ENCODE data around the gene TRIM7. TPM values are rescaled to one million over a fixed set of nuclear protein-coding genes. Genes with fewer than 3 reads are reported as not detected.

Gene TRIM7
- total RNA-seq, 2 experiments from 2014 or later: 3.4 to 3.8 TPM

DNA sequence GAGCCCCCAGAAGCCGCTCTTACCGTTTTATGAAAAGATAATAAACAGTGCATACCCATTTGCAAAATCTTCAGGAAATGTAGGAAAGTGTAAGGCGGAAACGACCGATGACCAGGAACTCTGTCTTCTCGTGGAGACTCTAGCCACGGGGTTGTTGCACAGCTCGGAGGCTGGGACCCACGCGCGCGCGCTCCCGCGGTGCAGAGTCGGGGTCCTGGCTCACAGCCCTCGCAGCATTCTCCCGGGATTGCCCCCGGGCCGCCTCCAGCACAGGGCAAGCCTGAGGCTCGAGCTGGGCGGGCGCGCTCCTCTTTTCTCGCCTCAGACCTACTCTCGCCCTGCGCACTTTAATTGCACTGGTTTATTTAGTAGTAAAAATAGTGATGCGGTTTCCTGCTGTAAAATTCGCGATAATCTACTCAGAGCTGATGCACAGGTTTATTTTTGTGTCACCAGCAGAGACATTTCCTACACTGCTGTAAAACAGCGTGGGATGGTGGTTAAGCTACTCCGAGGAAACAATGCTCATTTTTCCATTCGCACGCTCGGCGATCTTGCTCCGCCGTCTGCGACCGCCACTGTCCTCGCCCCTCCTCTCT is 15.5 kb downstream of the TRIM7 start:
- H3K9me3 ChIP-seq (ENCODE audit: control insufficient read depth in 1 of 2, insufficient read depth in 1 of 2, low read length in 2 of 2): peaks cover 0 to 15% of the 10 kb centered on the region in 2 experiments
- Mint-ChIP-seq H3K36me3 (ENCODE audit: low read depth) (peaks cover 61% of the 10 kb centered on the region), H3K27me3 (peaks cover 35% of the 10 kb centered on the region), H3K9me3 (peaks cover 4% of the 10 kb centered on the region), H3K4me3 (peak overlapping the region; percentile 99), H3K4me1 (ENCODE audit: low read depth) (peaks cover 63% of the 10 kb centered on the region), H3K27ac (peak overlapping the region; percentile 99)
- TF ChIP-seq, protein P1, sequence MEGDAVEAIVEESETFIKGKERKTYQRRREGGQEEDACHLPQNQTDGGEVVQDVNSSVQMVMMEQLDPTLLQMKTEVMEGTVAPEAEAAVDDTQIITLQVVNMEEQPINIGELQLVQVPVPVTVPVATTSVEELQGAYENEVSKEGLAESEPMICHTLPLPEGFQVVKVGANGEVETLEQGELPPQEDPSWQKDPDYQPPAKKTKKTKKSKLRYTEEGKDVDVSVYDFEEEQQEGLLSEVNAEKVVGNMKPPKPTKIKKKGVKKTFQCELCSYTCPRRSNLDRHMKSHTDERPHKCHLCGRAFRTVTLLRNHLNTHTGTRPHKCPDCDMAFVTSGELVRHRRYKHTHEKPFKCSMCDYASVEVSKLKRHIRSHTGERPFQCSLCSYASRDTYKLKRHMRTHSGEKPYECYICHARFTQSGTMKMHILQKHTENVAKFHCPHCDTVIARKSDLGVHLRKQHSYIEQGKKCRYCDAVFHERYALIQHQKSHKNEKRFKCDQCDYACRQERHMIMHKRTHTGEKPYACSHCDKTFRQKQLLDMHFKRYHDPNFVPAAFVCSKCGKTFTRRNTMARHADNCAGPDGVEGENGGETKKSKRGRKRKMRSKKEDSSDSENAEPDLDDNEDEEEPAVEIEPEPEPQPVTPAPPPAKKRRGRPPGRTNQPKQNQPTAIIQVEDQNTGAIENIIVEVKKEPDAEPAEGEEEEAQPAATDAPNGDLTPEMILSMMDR (IDR thresholded peaks at IDR 0.05): no peak
- ChIA-PET CTCF (interaction anchor here (1.1 to 2.1 kb wide), 3 partner anchors 15 to 33 kb away, joined by 3 to 12 read pairs (median 3); no protein-coding TSS in a partner anchor), POLR2A (interaction anchor here (1.0 to 8.3 kb wide), 17 partner anchors 9 to 386 kb away, joined by 3 to 292 read pairs (median 8); partner anchors contain the start of genes RACK1, TRIM41, TRIM52 and TRIM7)
- ATAC-seq (ENCODE audit: poor library complexity) (peak; percentile 45), DNase-seq (peak in 11 of 14 experiments; percentile 23 to 85 (median 44))
- peaks cover 57% of the 10 kb centered on the region for H3K4me1 ChIP-seq (ENCODE audit: insufficient read depth, low read length)
- H3K27ac ChIP-seq (ENCODE audit: low read depth in 1 of 2, low read length in 2 of 2): peak overlapping the region; percentile 57 to 62
- intact Hi-C loops (cut with DNase I, micrococcal nuclease): loop anchor here (1.0 to 2.0 kb wide), 3 partner anchors 16 to 72 kb away; partner anchors contain the start of gene TRIM52 (in 1 of the 2)
- no peaks in the 10 kb centered on the region for H3K36me3 ChIP-seq (ENCODE audit: insufficient read depth, low read length)
- peak overlapping the region; percentile 89 for H3K4me3 ChIP-seq (ENCODE audit: low read length)
- H3K27me3 ChIP-seq (ENCODE audit: control insufficient read depth in 1 of 2, insufficient read depth in 2 of 2, low read length in 2 of 2): no peaks in the 10 kb centered on the region

DNA sequence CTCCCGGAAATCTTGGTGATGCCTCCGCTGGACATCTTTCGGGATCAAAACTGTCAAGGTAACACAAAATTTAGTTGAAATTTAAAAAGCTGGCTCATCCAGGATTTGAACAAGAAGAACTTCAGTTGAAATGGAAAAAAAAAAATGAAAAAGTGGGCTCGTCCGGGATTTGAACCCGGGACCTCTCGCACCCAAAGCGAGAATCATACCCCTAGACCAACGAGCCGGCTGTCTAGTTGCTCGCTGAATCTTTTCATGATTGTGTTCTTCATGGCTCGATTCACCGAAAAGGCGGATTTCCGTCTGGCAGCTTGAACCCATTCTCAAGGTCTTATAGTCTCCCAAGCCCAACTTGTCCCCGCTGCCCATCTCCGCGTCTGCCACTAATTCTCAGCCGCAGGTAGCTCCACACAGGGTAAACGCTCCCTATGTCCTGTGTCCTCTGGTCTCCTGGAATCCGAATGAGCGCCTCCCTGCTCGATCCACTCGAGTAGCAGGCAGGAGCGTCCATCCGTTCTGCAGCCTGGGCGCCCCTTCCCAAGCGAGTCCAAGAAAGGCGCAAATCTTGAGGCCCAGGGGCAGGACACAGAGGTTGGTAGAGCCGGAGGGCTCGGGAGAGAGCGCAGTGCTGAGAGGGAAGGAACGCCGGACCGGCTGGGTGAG is 16.2 kb downstream of the TRIM7 start:
- ChIA-PET POLR2A (interaction anchor here (0.5 to 8.3 kb wide), 19 partner anchors 10 to 404 kb away, joined by 3 to 292 read pairs (median 5); partner anchors contain the start of genes RACK1, TRIM41, TRIM52 and TRIM7), CTCF (interaction anchor here (1.6 to 2.1 kb wide), 2 partner anchors 15 to 24 kb away, joined by 3 to 12 read pairs; no protein-coding TSS in a partner anchor)
- Mint-ChIP-seq H3K4me3 (peak overlapping the region; percentile 99), H3K36me3 (ENCODE audit: low read depth) (peaks cover 65% of the 10 kb centered on the region), H3K9me3 (peaks cover 4% of the 10 kb centered on the region), H3K4me1 (ENCODE audit: low read depth) (peaks cover 69% of the 10 kb centered on the region), H3K27ac (peak overlapping the region; percentile 99), H3K27me3 (peaks cover 35% of the 10 kb centered on the region)
- Histone ChIP-seq H3K4me1 (ENCODE audit: insufficient read depth, low read length) (peaks cover 63% of the 10 kb centered on the region), H3K27me3 (ENCODE audit: control insufficient read depth in 1 of 2, insufficient read depth in 2 of 2, low read length in 2 of 2) (no peaks in the 10 kb centered on the region), H3K36me3 (ENCODE audit: insufficient read depth, low read length) (no peaks in the 10 kb centered on the region), H3K27ac (ENCODE audit: low read depth in 1 of 2, low read length in 2 of 2) (peak overlapping the region; percentile 57 to 62), H3K9me3 (ENCODE audit: control insufficient read depth in 1 of 2, insufficient read depth in 1 of 2, low read length in 2 of 2) (peaks cover 0 to 15% of the 10 kb centered on the region in 2 experiments), H3K4me3 (ENCODE audit: low read length) (peak overlapping the region; percentile 89)
- TF ChIP-seq, protein P1 (IDR thresholded peaks at IDR 0.05): no peak
- ATAC-seq (ENCODE audit: poor library complexity): peak; percentile 1
- intact Hi-C loops (cut with DNase I, micrococcal nuclease): loop anchor here (1.0 to 2.0 kb wide), 3 partner anchors 16 to 72 kb away; partner anchors contain the start of gene TRIM52 (in 1 of the 2)
- peak; percentile 53 to 91 (median 76) for DNase-seq

DNA sequence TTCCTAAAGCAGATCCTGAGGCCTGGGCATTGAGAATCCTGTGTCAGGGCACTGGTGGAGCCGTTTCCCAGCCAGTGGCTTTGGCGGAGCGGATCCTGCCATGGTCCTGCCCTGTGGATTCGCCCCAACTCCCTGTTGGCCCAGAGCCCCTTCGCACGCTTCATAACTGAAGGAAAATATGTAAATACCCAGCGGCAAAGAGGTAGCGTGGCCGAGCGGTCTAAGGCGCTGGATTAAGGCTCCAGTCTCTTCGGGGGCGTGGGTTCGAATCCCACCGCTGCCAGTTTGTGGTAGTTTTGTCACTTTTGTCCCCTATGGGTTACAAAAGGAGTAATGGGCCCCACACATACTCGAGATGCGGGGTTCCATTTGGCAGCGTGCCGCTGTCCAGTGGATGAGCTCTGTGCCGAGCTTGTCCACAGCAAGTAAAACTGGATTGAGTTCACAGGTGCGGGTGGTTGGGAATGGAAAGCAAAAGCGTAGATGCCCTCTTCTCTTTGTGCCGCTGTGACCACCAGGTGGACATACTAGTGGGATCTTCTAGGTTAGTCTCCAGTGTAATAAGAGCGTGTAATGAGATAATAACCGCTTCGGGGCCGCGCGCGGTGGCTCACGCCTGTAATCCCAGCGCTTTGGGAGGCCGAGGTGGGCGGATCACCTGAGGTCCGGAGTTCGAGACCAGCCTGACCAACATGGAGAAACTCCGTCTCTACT is 17.3 kb downstream of the TRIM7 start:
- DNase-seq: peak in 10 of 14 experiments; percentile 17 to 69 (median 46)
- H3K27ac Mint-ChIP-seq: peak overlapping the region; percentile 99
- H3K4me3 Mint-ChIP-seq: peak overlapping the region; percentile 99
- H3K27me3 Mint-ChIP-seq: peaks cover 35% of the 10 kb centered on the region
- ATAC-seq (ENCODE audit: poor library complexity): no peak
- H3K4me1 Mint-ChIP-seq (ENCODE audit: low read depth): peaks cover 70% of the 10 kb centered on the region
- H3K9me3 ChIP-seq (ENCODE audit: control insufficient read depth in 1 of 2, insufficient read depth in 1 of 2, low read length in 2 of 2): peaks cover 0 to 15% of the 10 kb centered on the region in 2 experiments
- ChIA-PET CTCF (interaction anchor here (2.1 kb wide), 1 partner anchor 22 kb away, joined by 12 read pairs; no protein-coding TSS in a partner anchor), POLR2A (interaction anchor here (1.0 to 8.3 kb wide), 9 partner anchors 14 to 403 kb away, joined by 4 to 292 read pairs (median 61); partner anchors contain the start of genes TRIM41, TRIM52 and TRIM7)
- H3K36me3 ChIP-seq (ENCODE audit: insufficient read depth, low read length): no peaks in the 10 kb centered on the region
- TF ChIP-seq, protein P1 (IDR thresholded peaks at IDR 0.05): no peak
- H3K27ac ChIP-seq (ENCODE audit: low read depth in 1 of 2, low read length in 2 of 2): peak overlapping the region in 1 of 2 donors; percentile 4
- H3K36me3 Mint-ChIP-seq (ENCODE audit: low read depth): peaks cover 62% of the 10 kb centered on the region
- peaks cover 67% of the 10 kb centered on the region for H3K4me1 ChIP-seq (ENCODE audit: insufficient read depth, low read length)
- intact Hi-C loops (cut with DNase I, micrococcal nuclease): loop anchor here in 1 of 2 experiments (2.0 kb wide), 1 partner anchor 17 kb away; no protein-coding TSS in a partner anchor
- no peak overlapping the region for H3K4me3 ChIP-seq (ENCODE audit: low read length)
- peaks cover 4% of the 10 kb centered on the region for H3K9me3 Mint-ChIP-seq
- no peaks in the 10 kb centered on the region for H3K27me3 ChIP-seq (ENCODE audit: control insufficient read depth in 1 of 2, insufficient read depth in 2 of 2, low read length in 2 of 2)

All from CD4-positive, alpha-beta T cell (primary cell).